Activated T-helper 9 cell treated with anti-CD3 and anti-CD28 coated beads, Interleukin-2, amount 50 U/mL, for 16 hours (primary cell): ENCODE data around the gene SNCG.
"Not testable (repeated sequence)": the region's sequence is repeated elsewhere in the genome, so short reads cannot be mapped to it uniquely, and the experiment has no call there.

Source experiments
- DNase-seq: peaks from one replicate; pipeline ENCODE4 v3.0.0-alpha.2; 2020; ENCODE audit warnings: low read depth

Gene SNCG

GRCh38 chr10:86978457-86978856 lies 20.1 kb downstream of the SNCG start:
- not testable (repeated sequence) for DNase-seq

- no peak for DNase-seq
Measured at GRCh38 chr10:86979296-86979818, 21.0 kb downstream of the SNCG start.

- no peak for DNase-seq
Measured at GRCh38 chr10:86979977-86980448, 21.6 kb downstream of the SNCG start.

- DNase-seq, result not testable (repeated sequence)
Measured at GRCh38 chr10:86981020-86981419, 22.6 kb downstream of the SNCG start.

GRCh38 chr10:86981716-86982115 lies 23.3 kb downstream of the SNCG start:
- no peak for DNase-seq

- not testable (repeated sequence) for DNase-seq
Measured at GRCh38 chr10:86984498-86984897, 26.1 kb downstream of the SNCG start.

- no peak for DNase-seq
Measured at GRCh38 chr10:86988520-86988919, 30.1 kb downstream of the SNCG start.

- DNase-seq, result not testable (repeated sequence)
Measured at GRCh38 chr10:86991362-86991761, 33.0 kb downstream of the SNCG start.

GRCh38 chr10:86992456-86992855 lies 34.1 kb downstream of the SNCG start:
- no peak for DNase-seq

GRCh38 chr10:86992929-86993328 lies 34.5 kb downstream of the SNCG start:
- no peak for DNase-seq

GRCh38 chr10:86999802-87000403 lies 41.5 kb downstream of the SNCG start:
- DNase-seq, result not testable (repeated sequence)

GRCh38 chr10:87000491-87000890 lies 42.1 kb downstream of the SNCG start:
- no peak for DNase-seq

- DNase-seq, result not testable (repeated sequence)
Measured at GRCh38 chr10:87007124-87007523, 48.7 kb downstream of the SNCG start.

- DNase-seq, result not testable (repeated sequence)
Measured at GRCh38 chr10:87007674-87008073, 49.3 kb downstream of the SNCG start.

- DNase-seq, result not testable (repeated sequence)
Measured at GRCh38 chr10:87008303-87008702, 49.9 kb downstream of the SNCG start.

GRCh38 chr10:87009134-87009696 lies 50.8 kb downstream of the SNCG start:
- not testable (repeated sequence) for DNase-seq
